A673 (cell line): ENCODE results near the gene RHOG.
"Not testable (repeated sequence)": the region's sequence is repeated elsewhere in the genome, so short reads cannot be mapped to it uniquely, and the experiment has no call there.

ENCODE experiments used
- EZH2 ChIP-seq: fragments of 200-600 bp; sonication (generic); IDR thresholded peaks from 2 replicates; pipeline ENCODE4 v1.6.1; 2017; ENCODE audit warnings: borderline replicate concordance, low read depth, mild to moderate bottlenecking, mixed read lengths, antibody characterized with exemption, low read length; ENCODE audit not compliant: poor library complexity, severe bottlenecking
- TF ChIP-seq, protein P1 (sequence below): fragments of 300-800, 200-600 bp; sonication (generic); conservative IDR thresholded peaks from 2 replicates; pipeline ENCODE4 v1.5.1; 2017; ENCODE audit warnings: low read depth, mild to moderate bottlenecking, antibody characterized with exemption, low read length, moderate library complexity, mixed read lengths

- TF ChIP-seq, protein P1, sequence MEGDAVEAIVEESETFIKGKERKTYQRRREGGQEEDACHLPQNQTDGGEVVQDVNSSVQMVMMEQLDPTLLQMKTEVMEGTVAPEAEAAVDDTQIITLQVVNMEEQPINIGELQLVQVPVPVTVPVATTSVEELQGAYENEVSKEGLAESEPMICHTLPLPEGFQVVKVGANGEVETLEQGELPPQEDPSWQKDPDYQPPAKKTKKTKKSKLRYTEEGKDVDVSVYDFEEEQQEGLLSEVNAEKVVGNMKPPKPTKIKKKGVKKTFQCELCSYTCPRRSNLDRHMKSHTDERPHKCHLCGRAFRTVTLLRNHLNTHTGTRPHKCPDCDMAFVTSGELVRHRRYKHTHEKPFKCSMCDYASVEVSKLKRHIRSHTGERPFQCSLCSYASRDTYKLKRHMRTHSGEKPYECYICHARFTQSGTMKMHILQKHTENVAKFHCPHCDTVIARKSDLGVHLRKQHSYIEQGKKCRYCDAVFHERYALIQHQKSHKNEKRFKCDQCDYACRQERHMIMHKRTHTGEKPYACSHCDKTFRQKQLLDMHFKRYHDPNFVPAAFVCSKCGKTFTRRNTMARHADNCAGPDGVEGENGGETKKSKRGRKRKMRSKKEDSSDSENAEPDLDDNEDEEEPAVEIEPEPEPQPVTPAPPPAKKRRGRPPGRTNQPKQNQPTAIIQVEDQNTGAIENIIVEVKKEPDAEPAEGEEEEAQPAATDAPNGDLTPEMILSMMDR: not testable (repeated sequence)
- TF ChIP-seq EZH2: not testable (repeated sequence)
Observed at GRCh38 chr11:3860898-3861393, 20.2 kb upstream of the RHOG start.
